Gastroesophageal sphincter (tissue), 4 donors: ENCODE measurements around the gene PPFIBP1. TPM values are rescaled to one million over a fixed set of nuclear protein-coding genes. Genes with fewer than 3 reads are reported as not detected.

Experiments
- ATAC-seq: fragments of 150-250 bp; one replicate; pipeline ENCODE4 v1.9.1; 2016; ENCODE audit warnings: mild to moderate bottlenecking, moderate library complexity
- H3K27ac ChIP-seq, 4 donors: fragments of 200-600 bp; sonication (generic) in 3 of 4; 1 replicate in 3 of 4; 2 replicates in 1 of 4; pipeline ENCODE4 v1.5.1; 2016 to 2019
- H3K27me3 ChIP-seq: fragments of 200-600 bp; sonication (generic); one replicate; pipeline ENCODE4 v1.5.1; 2019
- H3K36me3 ChIP-seq, 2 donors: fragments of 200-600 bp; sonication (generic); one replicate each; pipeline ENCODE4 v1.5.1; 2019; ENCODE audit warnings: control low read depth in 1 of 2
- H3K4me1 ChIP-seq, 3 donors: fragments of 200-600 bp; sonication (generic); 1 replicate in 2 of 3; 2 replicates in 1 of 3; pipeline ENCODE4 v1.5.1; 2016 to 2019; ENCODE audit warnings: control low read depth in 2 of 3
- H3K4me3 ChIP-seq, 2 donors: fragments of 200-600 bp; sonication (generic); one replicate each; pipeline ENCODE4 v1.5.1; 2019; ENCODE audit warnings: mild to moderate bottlenecking in 1 of 2, moderate library complexity in 1 of 2
- H3K9me3 ChIP-seq, 3 donors: fragments of 200-600 bp; sonication (generic); one replicate each; pipeline ENCODE4 v1.5.1; 2017 to 2019; ENCODE audit warnings: control low read depth in 2 of 3
- EP300 ChIP-seq: sonication (generic); formaldehyde crosslinking; IDR thresholded peaks from one replicate; pipeline ENCODE4 v1.6.1; 2017; ENCODE audit warnings: antibody characterized with exemption, mild to moderate bottlenecking
- POLR2A ChIP-seq, 2 donors: fragments of 450-650 bp; IDR thresholded peaks; one replicate each; pipeline ENCODE4 v1.6.1; 2017; ENCODE audit warnings: antibody characterized with exemption in 2 of 2, mild to moderate bottlenecking in 2 of 2, moderate library complexity in 1 of 2
- POLR2AphosphoS5 ChIP-seq: sonication (generic); formaldehyde crosslinking; IDR thresholded peaks from one replicate; pipeline ENCODE4 v1.6.1; 2017; ENCODE audit warnings: antibody characterized with exemption
- WGBS, 2 donors: methylation state at CpG; one replicate each; pipeline ENCODE4 v1.1.5; 2018; ENCODE audit warnings: low coverage in 1 of 2; 5-methylcytosine and 5-hydroxymethylcytosine counted together
- total RNA-seq, 4 donors: library from RNA; depleted of rRNA; stranded (reverse); fragments of >200 nt; gene quantifications; one replicate each; pipeline ENCODE4 v1.1.0, GENCODE V29; 2016
- TF ChIP-seq, protein P1 (sequence below), 4 experiments: fragments of 200-600 bp in 2 of 4; fragments of 450-650 bp in 2 of 4; sonication (generic) in 1 of 4; IDR thresholded peaks; one replicate each; pipeline ENCODE4 v1.5.1; 2017 to 2019; ENCODE audit warnings: antibody characterized with exemption in 4 of 4, mild to moderate bottlenecking in 2 of 4, moderate library complexity in 2 of 4

The PPFIBP1 gene
- total RNA-seq = 10 to 100 TPM; 70.7 to 78.7 (median 72.5) TPM

GRCh38 chr12:27523642-27524493 is at the start of gene PPFIBP1:
Gene PPFIBP1 (plus strand): TSS chr12:27524206. CDS start chr12:27633397, 109,191 bp downstream.
- WGBS, 2 donors = 0% methylated on average over 19 of the region's 41 CpGs
- peak; percentile 97 for ATAC-seq
- no peaks in the 10 kb centered on the region for H3K36me3 ChIP-seq
- no peaks in the 10 kb centered on the region for H3K27me3 ChIP-seq
- peak within 1 kb of the TSS; percentile 49 to 78 for H3K4me3 ChIP-seq
- TF ChIP-seq POLR2A (IDR thresholded peaks at IDR 0.05) (peak; percentile 73 to 74), POLR2AphosphoS5 (peak; percentile 92), EP300 (no peak)
- TF ChIP-seq, protein P1, sequence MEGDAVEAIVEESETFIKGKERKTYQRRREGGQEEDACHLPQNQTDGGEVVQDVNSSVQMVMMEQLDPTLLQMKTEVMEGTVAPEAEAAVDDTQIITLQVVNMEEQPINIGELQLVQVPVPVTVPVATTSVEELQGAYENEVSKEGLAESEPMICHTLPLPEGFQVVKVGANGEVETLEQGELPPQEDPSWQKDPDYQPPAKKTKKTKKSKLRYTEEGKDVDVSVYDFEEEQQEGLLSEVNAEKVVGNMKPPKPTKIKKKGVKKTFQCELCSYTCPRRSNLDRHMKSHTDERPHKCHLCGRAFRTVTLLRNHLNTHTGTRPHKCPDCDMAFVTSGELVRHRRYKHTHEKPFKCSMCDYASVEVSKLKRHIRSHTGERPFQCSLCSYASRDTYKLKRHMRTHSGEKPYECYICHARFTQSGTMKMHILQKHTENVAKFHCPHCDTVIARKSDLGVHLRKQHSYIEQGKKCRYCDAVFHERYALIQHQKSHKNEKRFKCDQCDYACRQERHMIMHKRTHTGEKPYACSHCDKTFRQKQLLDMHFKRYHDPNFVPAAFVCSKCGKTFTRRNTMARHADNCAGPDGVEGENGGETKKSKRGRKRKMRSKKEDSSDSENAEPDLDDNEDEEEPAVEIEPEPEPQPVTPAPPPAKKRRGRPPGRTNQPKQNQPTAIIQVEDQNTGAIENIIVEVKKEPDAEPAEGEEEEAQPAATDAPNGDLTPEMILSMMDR (IDR thresholded peaks at IDR 0.05) = peak in 3 of 4 experiments; percentile 39 to 52 (median 44)
- peak within 1 kb of the TSS; percentile 72 to 95 (median 92) for H3K27ac ChIP-seq
- H3K4me1 ChIP-seq = peaks cover 4 to 54% (median 5%) of the 10 kb centered on the region in 3 donors
- H3K9me3 ChIP-seq = no peaks in the 10 kb centered on the region

DNA sequence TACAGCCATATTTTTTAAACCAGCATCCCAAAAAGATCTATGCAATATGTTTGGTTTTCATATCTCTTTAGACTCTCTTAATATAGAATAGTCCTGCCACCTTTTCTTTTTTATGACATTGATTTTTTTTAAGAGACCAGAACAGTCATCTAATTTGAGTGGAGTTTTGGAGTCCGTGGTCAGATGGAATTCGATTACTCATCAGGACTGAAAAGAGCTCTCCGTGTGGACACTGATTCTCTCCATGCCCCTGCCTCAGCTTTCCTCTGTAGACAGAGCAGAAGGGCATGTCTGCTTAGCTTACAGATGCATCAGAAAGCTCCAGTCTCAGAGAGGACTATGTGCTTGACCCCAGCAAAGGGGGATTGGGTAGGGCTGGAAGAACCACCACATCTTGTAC is 49.7 kb upstream of the PPFIBP1 start:
- H3K27ac ChIP-seq = no peak overlapping the region

DNA sequence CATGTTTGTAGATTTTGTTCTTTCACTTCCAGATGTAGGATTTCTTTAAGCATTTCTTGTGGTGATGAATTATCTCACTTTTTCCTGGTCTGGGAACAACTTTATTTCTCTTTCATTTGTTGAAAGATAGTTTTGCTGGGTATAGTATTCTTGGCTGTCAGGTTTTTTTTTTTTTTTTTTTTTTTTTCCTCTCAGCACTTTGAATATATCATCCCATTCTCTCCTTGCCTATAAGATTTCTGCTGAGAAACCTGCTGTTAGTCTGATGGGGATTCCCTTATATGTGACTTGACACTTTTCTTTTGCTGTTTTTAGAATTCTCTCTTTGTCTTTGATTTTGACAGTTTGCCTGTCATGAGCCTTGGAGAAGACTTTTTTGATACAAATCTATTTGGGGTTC is 47.0 kb upstream of the PPFIBP1 start:
- no peaks in the 10 kb centered on the region for H3K4me1 ChIP-seq
- no peaks in the 10 kb centered on the region for H3K36me3 ChIP-seq
- H3K27me3 ChIP-seq = no peaks in the 10 kb centered on the region
- H3K9me3 ChIP-seq = peaks cover 0 to 32% (median 0%) of the 10 kb centered on the region in 3 donors
- ATAC-seq = no peak
- TF ChIP-seq POLR2AphosphoS5 = no peak
- TF ChIP-seq, protein P1 (IDR thresholded peaks at IDR 0.05) = no peak
- TF ChIP-seq EP300 = no peak
- TF ChIP-seq POLR2A (IDR thresholded peaks at IDR 0.05) = no peak
- H3K4me3 ChIP-seq = no peak overlapping the region
- no peak overlapping the region for H3K27ac ChIP-seq

More for the DNA sequence above, 49.7 kb upstream of the PPFIBP1 start:
- 27 to 55% methylated on average over 3 of the region's 3 CpGs for WGBS, 2 donors
- no peak overlapping the region for H3K4me3 ChIP-seq
- ATAC-seq = no peak
- H3K36me3 ChIP-seq = no peaks in the 10 kb centered on the region
- H3K9me3 ChIP-seq = peaks cover 0 to 32% (median 0%) of the 10 kb centered on the region in 3 donors
- H3K27me3 ChIP-seq = no peaks in the 10 kb centered on the region
- TF ChIP-seq, protein P1 (IDR thresholded peaks at IDR 0.05) = no peak
- TF ChIP-seq POLR2A (IDR thresholded peaks at IDR 0.05) = no peak
- H3K4me1 ChIP-seq = no peaks in the 10 kb centered on the region

- Histone ChIP-seq H3K4me3 (no peak overlapping the region), H3K27me3 (no peaks in the 10 kb centered on the region), H3K4me1 (no peaks in the 10 kb centered on the region), H3K27ac (no peak overlapping the region), H3K36me3 (no peaks in the 10 kb centered on the region), H3K9me3 (peaks cover 0 to 32% (median 0%) of the 10 kb centered on the region in 3 donors)
- TF ChIP-seq POLR2AphosphoS5 (no peak), EP300 (no peak), POLR2A (IDR thresholded peaks at IDR 0.05) (no peak)
- TF ChIP-seq, protein P1 (IDR thresholded peaks at IDR 0.05) = no peak
- ATAC-seq = no peak
Measured at GRCh38 chr12:27478949-27479348, 45.1 kb upstream of the PPFIBP1 start.

GRCh38 chr12:27480016-27480415 is 44.0 kb upstream of the PPFIBP1 start:
- WGBS, 2 donors = 89% methylated on average over 1 of the region's 1 CpG; no CpG with 5 or more reads in 1 of the 2 donors
- no peak for ATAC-seq

More at GRCh38 chr12:27480016-27480415, 44.0 kb upstream of the PPFIBP1 start:
- H3K27ac ChIP-seq = no peak overlapping the region
- TF ChIP-seq, protein P1 (IDR thresholded peaks at IDR 0.05) = no peak
- TF ChIP-seq POLR2AphosphoS5 (no peak), EP300 (no peak)
- H3K36me3 ChIP-seq = no peaks in the 10 kb centered on the region
- no peaks in the 10 kb centered on the region for H3K27me3 ChIP-seq
- peaks cover 0 to 32% (median 0%) of the 10 kb centered on the region in 3 donors for H3K9me3 ChIP-seq
- H3K4me1 ChIP-seq = no peaks in the 10 kb centered on the region
- no peak overlapping the region for H3K4me3 ChIP-seq
